ENCODE results near the gene NDST3.

- TF ChIP-seq EZH2 (optimal IDR thresholded peaks at IDR 0.05; ENCODE audit: low read depth, low read length) (no peak), CTCF (IDR thresholded peaks at IDR 0.05; ENCODE audit: low read length) (no peak), EZH2phosphoT487 (IDR thresholded peaks at IDR 0.05; ENCODE audit: low read length) (no peak)
Measured at GRCh38 chr4:118026806-118027205, 7.5 kb upstream of the NDST3 start.
